ENCODE results near the gene IFI27L2.

IFI27L2 gene

GRCh38 chr14:94100847-94101246 is 28.6 kb downstream of the IFI27L2 start:
- DNase-seq (ENCODE audit: low read depth), result no peak

- DNase-seq (ENCODE audit: low read depth), result no peak
Measured at GRCh38 chr14:94099006-94099405, 30.4 kb downstream of the IFI27L2 start.

DNA sequence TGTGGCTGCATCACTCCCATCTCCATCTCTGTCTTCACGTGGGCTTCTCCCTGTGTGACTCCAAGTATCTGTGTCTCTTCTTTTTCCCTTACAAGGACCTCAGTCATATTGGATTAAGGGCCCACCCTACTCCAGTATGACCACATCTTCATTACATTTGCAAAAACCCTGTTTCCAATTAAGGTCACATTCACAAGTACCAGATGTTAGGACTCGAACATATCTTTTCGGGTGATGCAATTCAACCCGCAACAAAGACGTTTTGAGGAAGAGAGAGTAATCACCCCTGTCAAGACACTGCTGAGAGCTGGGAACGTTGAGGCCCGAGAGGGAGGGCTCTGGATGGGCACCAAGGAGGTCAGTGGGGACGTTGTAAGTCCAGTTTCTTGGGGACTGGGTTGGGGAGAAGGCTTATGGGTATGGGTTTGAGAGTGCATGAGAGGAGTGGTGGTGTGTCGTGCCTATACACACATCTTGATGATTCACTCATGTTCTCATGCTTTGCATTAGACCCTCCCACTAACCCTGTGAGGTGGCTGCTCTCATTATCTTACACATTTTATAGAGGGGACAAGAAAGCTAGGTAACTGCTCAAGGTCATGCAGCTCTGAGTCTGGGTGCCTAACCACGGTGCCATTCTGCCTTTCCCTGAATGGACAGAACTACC is 30.9 kb downstream of the IFI27L2 start:
- no peak for DNase-seq (ENCODE audit: low read depth)

GRCh38 chr14:94097091-94097490 is 32.3 kb downstream of the IFI27L2 start:
- DNase-seq (ENCODE audit: low read depth), result no peak

DNA sequence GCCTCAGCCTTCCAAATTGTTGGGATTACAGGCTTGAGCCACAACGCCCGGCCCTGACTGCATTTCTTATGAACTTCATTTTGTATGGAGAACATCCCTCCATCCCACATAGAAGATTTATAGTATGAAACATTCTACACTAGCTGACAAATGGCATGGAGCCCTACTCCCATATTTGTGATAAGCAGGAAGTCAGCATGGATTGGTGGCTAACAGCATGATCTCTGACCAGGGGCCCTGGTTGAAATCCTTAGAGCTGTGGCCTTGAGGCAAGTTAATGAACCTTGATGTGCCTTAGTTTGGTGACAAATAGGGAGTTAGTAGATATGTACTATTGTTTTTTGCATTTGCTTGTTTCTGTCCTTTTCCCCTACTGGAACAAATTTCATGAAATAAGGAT is 36.0 kb downstream of the IFI27L2 start:
- DNase-seq (ENCODE audit: low read depth), result no peak

DNA sequence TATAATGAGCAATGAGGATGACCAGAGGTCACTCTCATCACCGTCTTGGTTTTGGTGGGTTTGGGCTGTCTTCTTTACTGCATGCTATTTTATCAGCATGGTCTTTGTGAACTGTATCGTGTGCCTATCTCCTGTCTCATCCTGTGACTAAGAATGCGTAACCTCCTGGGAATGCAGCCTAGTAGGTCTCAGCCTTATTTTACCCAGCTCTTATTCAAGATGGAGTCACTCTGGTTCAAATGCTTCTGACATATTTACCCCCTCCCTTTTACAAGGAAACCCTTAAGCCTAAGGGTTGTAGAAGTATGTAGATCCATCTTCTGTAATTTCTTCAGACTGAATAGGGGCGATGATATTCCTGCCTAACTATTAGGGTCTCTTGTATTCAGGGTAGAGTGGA is 39.9 kb downstream of the IFI27L2 start:
- no peak for DNase-seq (ENCODE audit: low read depth)

DNA sequence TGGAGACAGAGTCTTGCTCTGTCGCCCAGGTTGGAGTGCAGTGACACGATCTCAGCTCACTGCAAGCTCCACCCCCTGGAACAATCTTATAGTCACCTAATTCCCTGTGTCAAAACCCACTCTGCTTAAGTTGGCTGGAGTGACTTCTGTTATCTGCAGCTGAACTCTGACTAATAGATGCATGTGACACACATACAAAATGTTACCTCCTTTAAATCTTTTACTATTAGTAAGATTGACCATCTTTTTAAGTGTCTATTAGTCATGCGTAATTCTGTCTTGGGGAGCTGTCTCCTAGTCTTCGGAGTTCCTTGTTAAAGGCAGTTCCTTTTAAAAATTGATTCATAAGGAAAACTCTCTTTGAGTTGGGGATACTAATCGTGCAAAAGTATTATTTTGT is 40.9 kb downstream of the IFI27L2 start:
- DNase-seq (ENCODE audit: low read depth), result no peak

DNA sequence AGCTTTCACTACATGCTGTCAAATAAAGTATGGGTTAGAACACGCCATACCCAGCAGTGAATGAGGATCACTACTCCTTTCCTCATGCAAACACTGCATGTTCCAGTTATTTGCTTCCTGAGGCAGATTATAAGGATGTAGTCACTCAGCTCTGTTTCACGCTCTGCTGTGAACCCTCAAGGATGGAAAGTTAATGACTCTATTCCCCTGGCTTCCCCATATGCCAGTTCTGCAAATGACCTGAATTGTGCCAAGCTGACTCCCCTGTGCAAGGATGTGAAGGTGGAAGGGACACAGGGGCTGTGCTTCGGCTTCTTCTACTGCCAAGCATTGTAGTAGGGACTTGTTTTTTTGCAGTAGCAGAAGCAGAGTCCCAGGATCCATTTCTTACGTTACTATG is 41.5 kb downstream of the IFI27L2 start:
- DNase-seq (ENCODE audit: low read depth), result no peak

DNA sequence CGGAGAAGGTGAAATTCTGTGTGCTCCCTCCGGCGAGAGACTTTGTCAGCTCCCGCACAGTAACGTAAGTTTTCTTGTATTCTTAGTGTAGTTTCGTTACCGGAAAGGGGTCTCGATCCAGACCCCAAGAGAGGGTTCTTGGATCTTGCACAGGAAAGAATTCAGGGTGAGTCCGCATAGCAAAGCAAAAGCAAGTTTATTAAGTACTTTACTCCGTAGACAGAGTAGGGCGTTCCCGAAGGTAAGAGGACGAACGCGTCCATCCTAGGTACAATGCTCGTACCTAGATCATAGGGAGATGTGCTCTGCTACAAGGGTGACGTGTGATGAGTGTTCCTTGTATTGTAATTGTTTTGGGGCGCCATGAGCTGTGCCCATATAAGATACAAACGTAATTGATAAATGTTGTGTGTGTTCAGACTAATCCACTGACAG is 48.0 kb downstream of the IFI27L2 start:
- DNase-seq (ENCODE audit: low read depth), result no peak

- DNase-seq (ENCODE audit: low read depth), result peak; percentile 95
Measured at GRCh38 chr14:94080621-94081385, 48.6 kb downstream of the IFI27L2 start, which contains the start of the genes DDX24 and IFI27L1. Gene DDX24, minus strand, starts transcription at chr14:94081202. Its CDS starts 1,460 bp downstream, at chr14:94079742. Gene IFI27L1, plus strand, starts transcription at chr14:94081310. Its CDS starts 15,628 bp downstream, at chr14:94096938.

- DNase-seq (ENCODE audit: low read depth), result no peak
Measured at GRCh38 chr14:94079891-94080620, 49.3 kb downstream of the IFI27L2 start.

- DNase-seq (ENCODE audit: low read depth), result no peak
Measured at GRCh38 chr14:94077823-94078222, 51.6 kb downstream of the IFI27L2 start.
